IMR-90 (cell line): Measurements from ENCODE around the gene BLTP3B.

Experiments used
- CEBPB ChIP-seq: IDR thresholded peaks from 2 replicates; pipeline ENCODE4 v1.6.1; 2012; ENCODE audit warnings: low read depth, low read length, improper control_type of control experiment
- TF ChIP-seq, protein P1 (sequence below): conservative IDR thresholded peaks from 2 replicates; pipeline ENCODE4 v1.5.1; 2012; ENCODE audit warnings: mild to moderate bottlenecking, low read depth, low read length, improper control_type of control experiment

DNA sequence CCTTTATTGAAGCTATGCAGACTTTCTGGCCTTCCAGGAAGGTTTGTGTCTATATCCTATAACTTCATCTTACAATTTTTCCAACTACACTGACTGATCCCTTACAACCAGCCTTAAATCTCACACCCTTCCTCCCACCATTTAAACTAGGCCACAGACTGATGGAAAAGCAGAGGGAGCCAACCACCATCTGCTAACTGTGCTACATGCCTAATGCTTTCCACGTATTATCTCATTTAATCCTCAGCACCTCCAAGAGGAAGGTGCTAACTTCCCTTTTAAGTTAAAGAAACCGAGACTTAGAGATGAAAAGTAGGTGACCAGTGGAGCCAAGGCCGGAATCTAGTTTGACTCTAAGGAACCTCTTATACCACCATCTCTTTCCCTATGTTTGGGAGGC lies 22.7 kb upstream of the BLTP3B start:
- no peak for TF ChIP-seq CEBPB
- TF ChIP-seq, protein P1, sequence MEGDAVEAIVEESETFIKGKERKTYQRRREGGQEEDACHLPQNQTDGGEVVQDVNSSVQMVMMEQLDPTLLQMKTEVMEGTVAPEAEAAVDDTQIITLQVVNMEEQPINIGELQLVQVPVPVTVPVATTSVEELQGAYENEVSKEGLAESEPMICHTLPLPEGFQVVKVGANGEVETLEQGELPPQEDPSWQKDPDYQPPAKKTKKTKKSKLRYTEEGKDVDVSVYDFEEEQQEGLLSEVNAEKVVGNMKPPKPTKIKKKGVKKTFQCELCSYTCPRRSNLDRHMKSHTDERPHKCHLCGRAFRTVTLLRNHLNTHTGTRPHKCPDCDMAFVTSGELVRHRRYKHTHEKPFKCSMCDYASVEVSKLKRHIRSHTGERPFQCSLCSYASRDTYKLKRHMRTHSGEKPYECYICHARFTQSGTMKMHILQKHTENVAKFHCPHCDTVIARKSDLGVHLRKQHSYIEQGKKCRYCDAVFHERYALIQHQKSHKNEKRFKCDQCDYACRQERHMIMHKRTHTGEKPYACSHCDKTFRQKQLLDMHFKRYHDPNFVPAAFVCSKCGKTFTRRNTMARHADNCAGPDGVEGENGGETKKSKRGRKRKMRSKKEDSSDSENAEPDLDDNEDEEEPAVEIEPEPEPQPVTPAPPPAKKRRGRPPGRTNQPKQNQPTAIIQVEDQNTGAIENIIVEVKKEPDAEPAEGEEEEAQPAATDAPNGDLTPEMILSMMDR: no peak
